Measurements from ENCODE around the gene LRRC37B.
"Not testable (repeated sequence)": the region's sequence is repeated elsewhere in the genome, so short reads cannot be mapped to it uniquely, and the experiment has no call there.

LRRC37B gene

DNA sequence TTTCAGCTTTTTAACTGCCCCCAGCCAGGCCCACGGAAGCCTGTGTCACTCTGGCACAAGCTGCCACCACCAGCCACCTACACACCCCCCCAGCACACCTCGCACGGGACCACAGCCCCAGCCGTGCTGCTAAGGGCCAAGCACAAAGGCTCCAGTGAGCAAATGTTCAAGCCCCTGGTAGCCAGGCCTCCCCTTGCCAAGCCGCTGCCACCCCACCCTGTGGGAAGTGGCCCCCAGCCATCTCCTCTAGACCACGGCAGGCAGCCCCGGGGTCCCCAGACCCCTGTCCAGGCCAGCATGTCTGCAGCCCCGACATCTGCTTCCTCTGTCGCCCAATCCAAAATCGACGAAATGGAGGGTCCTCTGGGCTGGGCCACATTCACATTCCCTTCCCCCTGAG is 35.1 kb downstream of the LRRC37B start:
- not testable (repeated sequence) for DNase-seq

GRCh38 chr17:32045611-32046010 is 38.4 kb downstream of the LRRC37B start:
- DNase-seq = not testable (repeated sequence)

- not testable (repeated sequence) for DNase-seq
These were observed 40.5 kb downstream of the LRRC37B start for GRCh38 chr17:32047663-32048062.

- not testable (repeated sequence) for DNase-seq
These were observed 47.8 kb downstream of the LRRC37B start for GRCh38 chr17:32054985-32055384.

- DNase-seq = not testable (repeated sequence)
These were observed 48.2 kb downstream of the LRRC37B start for GRCh38 chr17:32055425-32055824.

DNA sequence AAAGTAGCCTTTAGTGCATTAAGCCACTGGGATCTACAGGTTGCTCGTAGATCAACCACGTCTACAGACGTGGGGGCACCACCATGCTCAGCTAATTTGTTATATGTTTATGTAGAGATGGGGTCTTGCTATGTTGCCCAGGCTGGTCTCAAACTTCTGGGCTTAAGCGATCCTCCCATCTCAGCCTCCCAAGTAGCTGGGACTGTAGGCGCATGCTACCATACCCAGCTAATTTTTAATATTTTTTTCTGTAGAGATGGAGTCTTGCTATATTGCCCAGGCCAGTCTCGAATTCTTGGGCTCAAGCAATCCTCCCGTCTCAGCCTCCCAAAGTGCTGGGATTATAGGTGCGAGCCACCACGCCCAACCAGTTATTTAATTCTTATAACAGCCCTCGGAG is 49.3 kb downstream of the LRRC37B start:
- not testable (repeated sequence) for DNase-seq

DNA sequence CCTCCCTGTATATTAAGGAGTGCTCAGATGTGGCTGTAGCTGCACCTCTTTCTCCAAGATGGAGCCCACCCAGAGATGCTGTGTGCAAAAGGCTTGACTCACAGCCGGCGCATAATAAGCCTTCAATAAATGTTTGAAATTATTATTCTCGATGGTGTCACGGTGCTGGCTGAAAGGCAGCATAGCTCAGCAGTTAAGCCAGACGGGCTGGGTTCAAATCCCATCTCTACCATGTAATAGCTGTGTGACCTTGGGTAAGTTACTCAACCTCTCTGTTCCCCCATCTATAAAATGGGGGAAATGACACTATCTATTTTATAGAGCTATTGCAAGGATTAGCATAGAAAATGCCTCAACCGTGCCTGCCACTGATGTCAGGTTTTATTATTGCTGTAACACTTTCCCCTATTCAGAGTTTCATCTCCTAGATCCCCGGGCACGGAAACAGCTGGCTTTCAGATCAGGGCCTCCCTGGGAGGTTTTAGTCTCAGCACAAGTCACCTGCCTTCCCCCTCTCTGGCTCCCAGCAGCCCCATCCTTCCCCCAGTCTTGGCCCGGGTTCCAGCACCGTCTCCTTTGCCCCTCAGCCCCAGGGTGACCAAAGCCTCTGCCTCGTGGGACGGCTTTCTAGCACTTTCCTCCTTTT is 50.4 kb downstream of the LRRC37B start:
- DNase-seq = not testable (repeated sequence)

GRCh38 chr17:32060695-32061094 is 53.5 kb downstream of the LRRC37B start:
- DNase-seq = not testable (repeated sequence)

DNA sequence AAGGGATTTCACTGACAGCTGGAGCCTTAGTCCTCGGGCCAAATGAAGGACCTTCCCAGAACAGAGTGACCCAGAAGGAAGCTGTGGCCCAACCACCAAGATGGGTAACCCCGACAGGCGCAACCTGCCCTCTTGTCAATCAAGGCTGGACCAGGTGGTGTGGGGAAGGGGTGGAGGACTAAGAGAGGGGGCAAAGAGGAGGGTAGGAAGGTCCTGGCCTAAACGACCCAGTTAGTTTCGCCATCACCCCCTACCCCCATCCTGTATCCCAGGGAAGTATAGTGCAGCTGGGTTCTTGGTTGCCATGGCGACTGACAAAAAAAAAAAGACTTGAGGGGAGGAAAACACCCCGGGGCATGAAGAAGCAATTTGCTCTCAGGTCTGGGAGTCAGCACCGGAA is 54.7 kb downstream of the LRRC37B start:
- not testable (repeated sequence) for DNase-seq

- not testable (repeated sequence) for DNase-seq
These were observed 56.9 kb downstream of the LRRC37B start for GRCh38 chr17:32064091-32064490.

- DNase-seq = not testable (repeated sequence)
These were observed 59.0 kb downstream of the LRRC37B start for GRCh38 chr17:32066123-32066680.

DNA sequence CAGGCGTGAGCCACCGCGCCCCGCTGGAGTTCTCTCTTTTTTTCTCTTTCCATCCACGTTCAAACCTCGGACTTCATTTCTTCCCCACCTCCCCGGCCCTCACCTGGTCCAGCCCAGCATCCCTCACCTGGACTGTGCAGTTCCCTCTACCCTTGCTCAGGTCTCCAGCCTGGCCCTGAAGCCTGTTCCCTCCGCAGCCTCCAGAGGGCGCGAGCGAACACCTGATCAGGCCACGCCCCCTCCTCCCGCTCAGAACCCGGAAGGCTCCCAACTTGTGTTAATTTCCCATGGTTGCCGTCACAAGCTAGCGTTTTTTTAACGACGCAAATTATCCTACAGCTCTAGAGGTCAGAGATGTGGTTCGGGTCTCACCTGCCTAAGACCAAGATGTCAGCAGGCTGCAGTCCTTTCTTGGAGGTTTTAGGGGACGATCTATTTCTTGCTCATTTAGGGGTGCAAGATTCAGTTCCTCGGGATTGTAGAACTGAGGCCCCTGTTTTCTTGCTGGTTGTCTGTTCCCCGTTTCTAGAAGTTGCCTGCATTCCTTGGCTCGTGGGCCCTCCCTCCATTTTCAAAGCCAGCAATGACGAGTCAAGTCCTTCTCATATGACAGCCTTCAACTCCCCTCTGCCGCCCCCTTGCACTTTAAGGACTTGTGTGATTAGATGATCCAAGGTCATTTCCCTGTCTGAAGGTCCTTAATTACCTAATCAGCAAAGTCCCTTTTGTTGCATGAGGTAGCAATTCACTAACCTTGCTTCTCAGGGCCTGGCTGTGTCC is 59.9 kb downstream of the LRRC37B start:
- peak in 2 of 3 donors; percentile 10 to 21 for DNase-seq

DNA sequence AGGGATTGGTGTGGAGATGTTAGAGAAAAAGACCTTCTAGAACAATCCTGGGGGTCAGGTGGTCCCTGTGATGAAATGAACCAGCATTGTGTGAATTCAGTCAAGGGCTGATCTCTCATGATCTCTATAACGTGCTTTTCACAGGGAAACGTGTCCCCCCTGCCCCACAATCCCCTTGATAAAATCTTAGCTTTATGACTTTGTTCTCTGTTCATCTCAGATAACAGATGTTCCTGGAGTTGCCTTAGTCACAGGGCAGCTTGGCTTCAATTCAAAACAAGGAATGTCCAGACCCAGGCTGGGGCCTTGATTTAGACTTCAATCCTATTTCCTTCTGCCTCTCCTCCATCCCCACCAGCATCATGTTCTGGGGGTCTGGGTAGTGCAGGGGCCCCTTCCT is 61.9 kb downstream of the LRRC37B start:
- not testable (repeated sequence) for DNase-seq

- DNase-seq = not testable (repeated sequence)
These were observed 64.8 kb downstream of the LRRC37B start for GRCh38 chr17:32071961-32072360.

DNA sequence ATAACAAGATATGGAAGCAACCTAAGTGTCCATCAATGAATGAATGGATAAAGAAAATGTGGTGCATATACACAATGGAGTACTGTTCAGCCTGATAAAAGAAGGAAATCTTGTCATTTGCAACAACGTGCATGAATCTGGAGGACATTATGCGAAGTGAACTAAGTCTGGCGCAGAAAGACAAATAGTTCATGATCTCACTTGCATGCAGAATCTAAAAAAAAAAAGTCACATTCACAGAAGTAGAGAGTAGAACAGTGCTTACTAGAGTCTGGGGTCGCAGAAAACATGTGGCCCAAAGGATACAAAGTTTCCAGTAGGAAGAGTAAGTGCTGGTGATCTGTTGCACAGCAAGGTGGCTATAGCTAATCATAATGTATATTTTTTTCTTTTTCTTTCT is 65.9 kb downstream of the LRRC37B start:
- DNase-seq = not testable (repeated sequence)

GRCh38 chr17:32079753-32080152 is 72.6 kb downstream of the LRRC37B start:
- peak; percentile 76 to 84 (median 78) for DNase-seq

DNA sequence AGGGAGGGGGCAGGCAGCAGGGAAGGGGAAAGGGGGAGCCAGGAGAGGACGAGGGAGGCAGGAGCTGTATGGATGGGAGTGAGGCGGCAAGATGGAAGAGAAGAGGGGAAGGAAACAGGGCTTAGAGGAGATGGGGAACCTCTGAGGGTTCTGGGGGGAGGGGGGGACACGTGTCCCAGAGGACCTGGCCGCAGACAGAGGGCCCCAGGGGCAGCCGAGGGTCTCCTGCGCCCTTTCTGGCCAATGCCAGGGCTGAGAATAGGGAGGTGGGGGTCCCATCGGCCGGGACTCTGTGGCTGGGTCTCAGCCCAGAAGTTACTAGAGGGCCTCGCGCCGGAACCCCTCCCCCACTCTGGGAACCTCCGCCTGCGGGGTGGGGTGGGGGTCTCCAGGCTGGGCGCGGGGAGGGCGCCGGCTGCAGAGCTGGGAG is 76.4 kb downstream of the LRRC37B start:
- not testable (repeated sequence) for DNase-seq

GRCh38 chr17:32084003-32084941 is 77.1 kb downstream of the LRRC37B start:
- not testable (repeated sequence) for DNase-seq

- DNase-seq = not testable (repeated sequence)
These were observed 78.0 kb downstream of the LRRC37B start for GRCh38 chr17:32084942-32085829.

DNA sequence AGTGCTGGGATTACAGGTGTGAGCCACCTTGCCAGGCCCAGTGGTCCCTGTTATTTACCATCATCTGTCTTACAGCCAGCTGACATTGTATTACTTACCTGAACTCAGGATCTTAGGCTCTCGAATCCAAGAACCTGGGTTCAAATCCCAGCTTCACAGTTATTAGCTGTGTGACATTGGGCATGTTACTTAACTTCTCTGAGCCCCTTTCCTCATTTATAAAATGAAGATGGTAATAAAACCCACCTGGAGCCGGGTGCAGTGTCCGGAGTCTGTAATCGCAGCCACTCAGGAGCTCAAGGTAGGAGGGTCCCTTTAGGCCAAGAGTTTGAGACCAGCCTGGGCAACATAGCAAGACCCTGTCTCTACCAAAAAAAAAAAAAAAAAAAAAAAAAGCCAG is 79.7 kb downstream of the LRRC37B start:
- not testable (repeated sequence) for DNase-seq

DNA sequence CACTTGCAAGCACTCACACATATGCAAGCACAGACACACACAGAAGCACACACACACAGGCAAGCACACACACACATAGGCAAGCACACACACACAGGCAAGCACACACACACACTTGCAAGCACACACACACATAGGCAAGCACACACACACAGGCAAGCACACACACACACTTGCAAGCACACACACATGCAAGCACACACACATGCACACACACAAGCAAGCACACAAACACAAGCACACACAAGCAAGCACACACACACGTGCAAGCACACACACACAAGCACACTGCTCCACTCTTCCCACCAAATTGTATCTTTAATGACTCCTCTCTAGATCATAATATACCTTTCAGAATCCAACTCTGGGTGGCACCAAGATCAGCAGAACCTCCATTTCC is 84.9 kb downstream of the LRRC37B start:
- DNase-seq = not testable (repeated sequence)

GRCh38 chr17:32099686-32100085 is 92.5 kb downstream of the LRRC37B start:
- DNase-seq = no peak
